Ishikawa (cell line): ENCODE results near the gene PACS1.

ENCODE experiments used
- CEBPB ChIP-seq: IDR thresholded peaks from 2 replicates; pipeline ENCODE4 v1.6.1; 2012
- CREB1 ChIP-seq: IDR thresholded peaks from 2 replicates; pipeline ENCODE4 v1.6.1; 2012; ENCODE audit warnings: low read depth
- EGR1 ChIP-seq: IDR thresholded peaks from 2 replicates; pipeline ENCODE4 v1.6.1; 2012
- EP300 ChIP-seq: IDR thresholded peaks from 2 replicates; pipeline ENCODE4 v1.6.1; 2012; ENCODE audit warnings: borderline replicate concordance
- FOXM1 ChIP-seq: IDR thresholded peaks from 2 replicates; pipeline ENCODE4 v1.6.1; 2012; ENCODE audit warnings: low read depth, borderline replicate concordance
- NFIC ChIP-seq: IDR thresholded peaks from 2 replicates; pipeline ENCODE4 v1.6.1; 2012
- RAD21 ChIP-seq: IDR thresholded peaks from 2 replicates; pipeline ENCODE4 v1.6.1; 2012; ENCODE audit warnings: low read depth
- TAF1 ChIP-seq: IDR thresholded peaks from 2 replicates; pipeline ENCODE4 v1.6.1; 2012; ENCODE audit warnings: low read depth, mild to moderate bottlenecking
- TCF12 ChIP-seq: IDR thresholded peaks from 2 replicates; pipeline ENCODE4 v1.6.1; 2012; ENCODE audit warnings: low read depth
- TEAD4 ChIP-seq: IDR thresholded peaks from 2 replicates; pipeline ENCODE4 v1.6.1; 2012
- YY1 ChIP-seq: IDR thresholded peaks from 2 replicates; pipeline ENCODE4 v1.6.1; 2012; ENCODE audit warnings: low read depth
- ZBTB7A ChIP-seq: IDR thresholded peaks from 2 replicates; pipeline ENCODE4 v1.6.1; 2012; ENCODE audit warnings: low read depth
- TF ChIP-seq, protein P1 (sequence below): IDR thresholded peaks from 2 replicates; pipeline ENCODE4 v1.6.1; 2012
- TF ChIP-seq, protein P2 (sequence below): IDR thresholded peaks from 2 replicates; pipeline ENCODE4 v1.6.1; 2012
- TF ChIP-seq, protein P3 (sequence below): IDR thresholded peaks from 2 replicates; pipeline ENCODE4 v1.6.1; 2012; ENCODE audit warnings: low read depth, mild to moderate bottlenecking

PACS1 gene

DNA sequence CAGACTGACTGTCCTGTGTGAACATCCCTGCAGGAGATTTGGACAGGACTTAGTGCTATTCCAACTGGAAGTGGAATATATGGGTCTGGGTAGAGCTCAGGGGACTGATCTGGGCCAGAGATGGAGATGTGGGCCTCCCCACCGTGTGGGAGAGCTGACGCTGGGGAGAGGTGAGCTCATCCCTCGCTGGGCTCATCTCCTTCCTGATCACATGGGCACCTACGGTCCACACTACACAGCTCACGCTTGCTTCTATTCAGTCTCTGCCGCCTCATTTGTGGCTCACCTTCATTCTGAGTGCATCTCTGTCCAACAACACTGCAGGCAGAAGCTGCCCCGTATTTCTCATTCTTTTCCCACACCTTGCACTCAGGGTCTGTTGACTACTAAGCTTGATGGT, 181.7 kb downstream of the PACS1 start:
- TF ChIP-seq RAD21, result no peak
- no peak for TF ChIP-seq TEAD4
- no peak for TF ChIP-seq EGR1
- no peak for TF ChIP-seq CEBPB
- no peak for TF ChIP-seq YY1
- TF ChIP-seq NFIC, result no peak
- TF ChIP-seq, protein P1, sequence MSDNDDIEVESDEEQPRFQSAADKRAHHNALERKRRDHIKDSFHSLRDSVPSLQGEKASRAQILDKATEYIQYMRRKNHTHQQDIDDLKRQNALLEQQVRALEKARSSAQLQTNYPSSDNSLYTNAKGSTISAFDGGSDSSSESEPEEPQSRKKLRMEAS, result no peak
- no peak for TF ChIP-seq ZBTB7A
- TF ChIP-seq, protein P2, sequence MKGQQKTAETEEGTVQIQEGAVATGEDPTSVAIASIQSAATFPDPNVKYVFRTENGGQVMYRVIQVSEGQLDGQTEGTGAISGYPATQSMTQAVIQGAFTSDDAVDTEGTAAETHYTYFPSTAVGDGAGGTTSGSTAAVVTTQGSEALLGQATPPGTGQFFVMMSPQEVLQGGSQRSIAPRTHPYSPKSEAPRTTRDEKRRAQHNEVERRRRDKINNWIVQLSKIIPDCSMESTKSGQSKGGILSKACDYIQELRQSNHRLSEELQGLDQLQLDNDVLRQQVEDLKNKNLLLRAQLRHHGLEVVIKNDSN, result no peak
- TF ChIP-seq FOXM1, result no peak
- no peak for TF ChIP-seq CREB1
- no peak for TF ChIP-seq TCF12
- TF ChIP-seq TAF1, result no peak
- TF ChIP-seq, protein P3, sequence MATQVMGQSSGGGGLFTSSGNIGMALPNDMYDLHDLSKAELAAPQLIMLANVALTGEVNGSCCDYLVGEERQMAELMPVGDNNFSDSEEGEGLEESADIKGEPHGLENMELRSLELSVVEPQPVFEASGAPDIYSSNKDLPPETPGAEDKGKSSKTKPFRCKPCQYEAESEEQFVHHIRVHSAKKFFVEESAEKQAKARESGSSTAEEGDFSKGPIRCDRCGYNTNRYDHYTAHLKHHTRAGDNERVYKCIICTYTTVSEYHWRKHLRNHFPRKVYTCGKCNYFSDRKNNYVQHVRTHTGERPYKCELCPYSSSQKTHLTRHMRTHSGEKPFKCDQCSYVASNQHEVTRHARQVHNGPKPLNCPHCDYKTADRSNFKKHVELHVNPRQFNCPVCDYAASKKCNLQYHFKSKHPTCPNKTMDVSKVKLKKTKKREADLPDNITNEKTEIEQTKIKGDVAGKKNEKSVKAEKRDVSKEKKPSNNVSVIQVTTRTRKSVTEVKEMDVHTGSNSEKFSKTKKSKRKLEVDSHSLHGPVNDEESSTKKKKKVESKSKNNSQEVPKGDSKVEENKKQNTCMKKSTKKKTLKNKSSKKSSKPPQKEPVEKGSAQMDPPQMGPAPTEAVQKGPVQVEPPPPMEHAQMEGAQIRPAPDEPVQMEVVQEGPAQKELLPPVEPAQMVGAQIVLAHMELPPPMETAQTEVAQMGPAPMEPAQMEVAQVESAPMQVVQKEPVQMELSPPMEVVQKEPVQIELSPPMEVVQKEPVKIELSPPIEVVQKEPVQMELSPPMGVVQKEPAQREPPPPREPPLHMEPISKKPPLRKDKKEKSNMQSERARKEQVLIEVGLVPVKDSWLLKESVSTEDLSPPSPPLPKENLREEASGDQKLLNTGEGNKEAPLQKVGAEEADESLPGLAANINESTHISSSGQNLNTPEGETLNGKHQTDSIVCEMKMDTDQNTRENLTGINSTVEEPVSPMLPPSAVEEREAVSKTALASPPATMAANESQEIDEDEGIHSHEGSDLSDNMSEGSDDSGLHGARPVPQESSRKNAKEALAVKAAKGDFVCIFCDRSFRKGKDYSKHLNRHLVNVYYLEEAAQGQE, result no peak
- no peak for TF ChIP-seq EP300

DNA sequence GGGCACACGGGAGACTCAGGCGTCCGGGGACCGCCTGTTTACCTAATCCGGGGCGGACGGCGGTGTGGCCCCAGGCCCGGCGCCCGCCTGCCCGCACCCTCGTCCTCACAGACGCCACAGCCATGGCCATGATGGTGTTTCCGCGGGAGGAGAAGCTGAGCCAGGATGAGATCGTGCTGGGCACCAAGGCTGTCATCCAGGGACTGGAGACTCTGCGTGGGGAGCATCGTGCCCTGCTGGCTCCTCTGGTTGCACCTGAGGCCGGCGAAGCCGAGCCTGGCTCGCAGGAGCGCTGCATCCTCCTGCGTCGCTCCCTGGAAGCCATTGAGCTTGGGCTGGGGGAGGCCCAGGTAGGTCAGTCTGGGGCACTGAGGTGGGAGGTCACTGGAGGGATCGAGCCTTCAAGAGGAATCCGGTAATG, 188.4 kb downstream of the PACS1 start:
- TF ChIP-seq RAD21 (no peak), TCF12 (no peak), NFIC (no peak), EP300 (no peak), FOXM1 (no peak), ZBTB7A (no peak), CREB1 (no peak)
- TF ChIP-seq, protein P2, result no peak

DNA sequence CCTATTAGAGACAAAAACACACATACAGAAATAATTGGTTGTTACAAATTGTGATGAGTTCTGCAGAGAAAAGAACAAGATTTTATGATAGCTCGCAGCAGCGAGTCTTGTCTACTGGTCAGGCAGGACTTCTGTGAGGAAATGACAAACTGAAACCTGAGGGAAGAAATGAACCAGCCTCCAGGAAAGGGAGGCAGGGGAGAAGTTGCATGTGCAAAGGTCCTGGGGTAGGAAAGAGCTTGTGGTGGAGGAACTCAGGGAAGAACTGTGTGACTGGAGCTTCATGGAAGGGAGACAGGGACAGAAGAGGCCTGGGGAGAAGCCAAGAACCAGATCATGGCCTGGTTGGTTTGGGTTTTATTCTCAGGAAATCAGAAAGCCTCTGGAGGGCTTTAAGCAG, 189.2 kb downstream of the PACS1 start:
- TF ChIP-seq, protein P3, result no peak
- TF ChIP-seq EGR1 (no peak), EP300 (no peak), CREB1 (no peak), TEAD4 (no peak), TCF12 (no peak), FOXM1 (no peak), YY1 (no peak)
- TF ChIP-seq, protein P1, result no peak

DNA sequence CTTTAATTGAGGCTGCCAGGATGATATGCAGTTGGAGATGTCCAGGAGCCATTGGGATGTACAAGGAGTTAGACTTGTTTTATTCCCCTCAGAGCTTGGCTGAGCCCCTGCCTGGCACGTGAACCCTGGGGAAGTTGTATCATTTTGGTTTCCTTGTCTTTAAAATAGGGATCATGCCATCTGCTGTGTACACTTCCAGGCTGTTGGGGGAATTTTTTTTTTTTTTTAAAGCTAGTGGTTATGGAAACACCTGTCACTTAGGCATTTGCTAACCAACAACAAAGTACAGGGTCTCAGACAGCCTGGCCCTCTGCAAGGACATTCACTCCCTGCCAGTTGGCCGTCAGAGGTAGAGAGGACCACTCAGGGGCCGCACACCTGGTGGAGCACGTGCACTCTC, 189.9 kb downstream of the PACS1 start:
- no peak for TF ChIP-seq TAF1
- TF ChIP-seq TCF12, result no peak
- TF ChIP-seq EP300, result no peak
- TF ChIP-seq NFIC, result no peak
- no peak for TF ChIP-seq RAD21
- TF ChIP-seq EGR1, result no peak
- no peak for TF ChIP-seq CREB1

DNA sequence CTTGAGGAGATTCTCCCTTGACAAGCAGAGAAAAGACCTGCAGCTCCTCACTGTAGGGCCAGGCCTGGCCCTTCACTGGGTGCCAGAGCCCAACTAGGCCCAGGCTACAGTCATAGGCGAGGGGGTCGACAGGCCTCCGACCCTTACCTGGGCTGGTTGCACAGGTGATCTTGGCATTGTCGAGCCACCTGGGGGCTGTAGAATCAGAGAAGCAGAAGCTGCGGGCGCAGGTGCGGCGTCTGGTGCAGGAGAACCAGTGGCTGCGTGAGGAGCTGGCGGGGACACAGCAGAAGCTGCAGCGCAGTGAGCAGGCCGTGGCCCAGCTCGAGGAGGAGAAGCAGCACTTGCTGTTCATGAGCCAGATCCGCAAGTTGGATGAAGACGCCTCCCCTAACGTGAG, 191.5 kb downstream of the PACS1 start:
- TF ChIP-seq CEBPB (no peak), ZBTB7A (no peak), TEAD4 (no peak), RAD21 (no peak), EP300 (no peak), TCF12 (no peak), FOXM1 (no peak), YY1 (no peak)
- TF ChIP-seq, protein P2, result no peak
- TF ChIP-seq, protein P3, result no peak
